Adipose tissue (tissue), 3 donors: ENCODE data around the gene SUPT3H. TPM values are rescaled to one million over a fixed set of nuclear protein-coding genes. Genes with fewer than 3 reads are reported as not detected.

Experiments used
- H3K27ac ChIP-seq: one replicate; pipeline ENCODE4 v1.5.1; 2013; ENCODE audit warnings: low read depth, low read length
- WGBS, 3 donors: extraction: QIAGEN DNeasy Blood & Tissue Kit; methylation state at CpG; one replicate each; pipeline ENCODE4 v1.1.7; 2013; 5-methylcytosine and 5-hydroxymethylcytosine counted together
- polyA plus RNA-seq, 3 donors: library from polyadenylated mRNA; stranded (reverse); fragments of 200-250 nt; gene quantifications; one replicate each; pipeline ENCODE4 v1.2.3, GENCODE V29; 2013
- donor health status: healthy with polysubstance abuse.
- donor health status: Bipolar disorder and iron deficiency.
- donor health status: healthy.

SUPT3H gene
- polyA plus RNA-seq, 3 donors = 4.5 to 7.4 (median 6.6) TPM

DNA sequence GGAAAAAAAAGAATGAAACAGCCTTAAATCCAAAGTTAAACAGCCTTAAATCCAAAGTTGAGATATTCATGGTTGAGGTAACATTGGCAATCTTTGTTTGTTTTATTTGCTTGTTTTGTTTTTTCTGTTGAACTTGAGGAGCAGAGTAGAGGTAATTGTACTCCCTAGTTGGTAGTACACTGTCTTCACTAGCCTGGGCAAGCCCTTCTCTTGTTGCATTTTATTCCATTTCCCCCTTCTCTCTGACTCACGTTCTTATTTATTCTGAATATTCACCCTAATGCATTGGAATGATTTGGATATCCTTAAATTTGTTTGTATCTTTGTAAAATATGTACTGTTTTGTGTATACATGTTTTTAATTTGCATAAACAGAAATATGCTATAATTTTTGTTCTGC is 592.6 kb downstream of the SUPT3H start:
- no peak overlapping the region for H3K27ac ChIP-seq
- 59 to 74% (median 73%) methylated on average over 1 of the region's 1 CpG for WGBS, 3 donors

DNA sequence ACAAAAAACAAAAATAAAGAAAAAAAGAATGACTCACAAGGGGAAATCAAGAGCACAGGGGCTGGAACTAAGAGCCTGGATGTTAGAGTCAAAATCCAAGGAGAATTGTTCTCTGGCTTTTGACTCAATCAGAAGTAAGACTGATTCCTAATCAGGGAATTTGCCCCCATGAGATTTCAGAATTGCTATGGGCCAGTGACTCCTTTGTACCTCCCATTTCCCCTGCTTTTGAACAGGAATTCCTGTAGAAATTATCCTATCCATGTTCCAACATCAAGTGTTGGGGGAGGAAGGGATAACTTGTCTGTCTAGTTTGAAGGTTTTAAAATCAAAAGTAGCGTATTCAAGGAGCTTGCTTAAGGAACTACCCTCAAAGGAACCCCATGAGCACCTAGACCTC is 593.5 kb downstream of the SUPT3H start:
- 88 to 94% (median 91%) methylated on average over 1 of the region's 1 CpG for WGBS, 3 donors

DNA sequence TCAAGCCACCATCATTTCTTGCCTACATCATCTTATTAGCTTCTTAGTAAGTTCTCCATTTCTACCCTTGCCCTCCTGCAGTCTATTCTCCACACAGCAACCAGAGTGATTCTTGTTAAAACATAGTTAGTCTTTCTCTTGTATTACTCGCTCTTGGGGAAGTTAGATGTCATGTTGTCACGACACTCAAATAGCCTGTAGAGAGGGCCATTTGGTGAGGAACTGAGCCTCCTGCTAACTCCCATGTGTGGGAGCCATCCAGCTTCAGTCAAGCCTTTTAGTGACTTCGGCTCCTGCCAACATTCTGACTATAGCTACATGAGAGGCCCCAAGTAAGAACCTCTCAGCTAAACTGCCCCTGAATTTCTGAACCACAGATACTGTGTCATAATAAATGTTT is 594.8 kb downstream of the SUPT3H start:
- no peak overlapping the region for H3K27ac ChIP-seq
- WGBS, 3 donors = 51 to 77% (median 56%) methylated on average over 3 of the region's 3 CpGs

More for the DNA sequence above, 593.5 kb downstream of the SUPT3H start:
- H3K27ac ChIP-seq = no peak overlapping the region

DNA sequence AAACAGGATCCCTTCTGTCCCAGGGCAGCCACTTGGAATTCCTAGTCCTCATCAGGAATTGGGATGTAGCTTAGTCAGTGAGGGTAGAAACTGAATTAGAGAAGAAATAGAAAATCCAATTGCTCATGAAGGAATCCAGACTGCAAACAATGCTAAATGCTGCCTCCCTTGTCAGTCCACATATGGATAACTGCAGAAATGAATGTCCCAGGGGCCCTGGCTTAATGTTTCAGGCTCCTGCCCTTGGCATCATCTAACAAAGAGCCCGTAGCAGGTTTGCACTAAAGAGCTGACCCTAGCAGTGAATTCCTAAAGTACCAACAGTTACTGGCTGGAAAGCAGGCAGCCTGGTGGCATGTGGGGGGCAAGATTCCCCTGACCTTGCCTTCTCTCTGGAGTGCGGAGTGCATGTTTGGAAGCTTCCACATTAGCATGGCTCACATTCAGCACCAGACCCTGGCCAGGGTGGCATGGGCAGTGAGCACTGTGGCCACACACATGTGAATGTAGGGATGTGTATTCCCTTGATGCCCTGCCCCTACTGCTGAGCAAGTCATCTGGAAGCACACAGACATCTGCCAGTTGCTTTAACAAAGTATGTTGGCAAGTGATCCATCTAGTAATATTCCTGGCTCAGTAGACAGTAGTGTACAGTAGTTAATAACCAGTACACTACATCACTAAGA is 595.7 kb downstream of the SUPT3H start:
- WGBS, 3 donors = 69 to 81% (median 75%) methylated on average over 2 of the region's 2 CpGs

DNA sequence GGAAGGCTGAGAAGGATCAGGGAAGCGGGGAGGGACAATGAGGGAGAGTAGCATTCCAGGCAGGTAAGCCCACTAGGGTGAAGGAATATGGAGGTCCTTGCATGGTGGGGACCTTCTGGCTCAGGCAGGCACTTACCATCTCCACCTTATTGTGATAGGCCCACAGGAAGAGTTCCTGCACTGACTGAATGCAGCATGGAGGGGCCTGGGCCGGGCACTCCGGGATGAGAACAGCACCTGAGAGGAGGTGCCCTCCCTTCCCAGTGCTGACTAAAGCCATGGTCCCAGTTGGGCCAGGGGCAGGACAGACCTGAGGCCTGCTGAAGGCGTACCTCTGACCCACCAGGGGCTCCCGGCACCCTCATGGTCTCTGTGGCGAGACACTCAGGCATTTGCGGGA is 597.6 kb downstream of the SUPT3H start:
- no peak overlapping the region for H3K27ac ChIP-seq
- 95 to 96% (median 95%) methylated on average over 7 of the region's 7 CpGs for WGBS, 3 donors

More for the DNA sequence above, 595.7 kb downstream of the SUPT3H start:
- no peak overlapping the region for H3K27ac ChIP-seq

DNA sequence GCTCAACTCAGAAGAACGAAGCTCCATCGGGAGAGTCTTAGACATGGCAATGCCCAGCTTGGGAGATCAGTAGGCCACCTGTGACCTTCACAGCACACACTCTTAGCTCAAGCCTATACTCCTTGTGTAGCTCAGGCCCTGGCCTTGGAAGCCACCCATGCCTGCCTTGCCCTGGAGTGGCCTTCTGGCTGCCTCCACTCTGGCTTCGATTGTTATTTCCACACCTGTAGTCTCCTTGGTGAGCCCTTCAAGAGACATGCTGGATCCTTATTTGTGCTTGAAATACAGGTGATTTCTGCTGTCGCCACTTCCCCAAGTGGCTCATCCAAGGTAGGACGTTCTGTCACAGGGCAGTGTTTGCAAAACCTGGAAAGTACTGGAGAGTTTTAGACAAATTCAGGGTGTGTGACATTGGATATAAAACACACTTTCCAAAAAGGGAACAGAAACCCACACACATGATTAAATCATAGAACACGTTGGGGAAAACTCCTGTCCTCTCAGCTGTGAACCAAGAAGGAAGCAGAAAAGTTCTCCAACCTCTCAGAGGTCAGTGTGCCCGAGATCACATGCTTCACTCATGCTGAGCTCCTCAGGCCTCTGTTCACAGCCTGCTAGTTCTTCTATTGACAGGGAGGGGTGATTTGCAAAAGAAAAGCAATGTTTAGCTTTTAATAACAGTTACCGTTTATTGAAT is 598.5 kb downstream of the SUPT3H start:
- WGBS, 3 donors = 68 to 79% (median 70%) methylated on average over 8 of the region's 8 CpGs
- H3K27ac ChIP-seq = no peak overlapping the region

Other genes with a start within 250 kb of the SUPT3H start
- under 1 TPM; 0.13 to 0.34 (median 0.31) TPM for gene RUNX2, start 49.6 kb downstream of the SUPT3H start, polyA plus RNA-seq